NCI-H446 (cell line): ENCODE data around the gene NEK10.
"Not testable (repeated sequence)": the region's sequence is repeated elsewhere in the genome, so short reads cannot be mapped to it uniquely, and the experiment has no call there.

Experiments
- DNase-seq, 2 experiments: peaks; one replicate each; lab custom pipeline; 2025; lab: John Stamatoyannopoulos, UW

Gene NEK10

GRCh38 chr3:27315003-27315402, 54.2 kb downstream of the NEK10 start:
- no peak for DNase-seq

- DNase-seq, result peak; percentile 28 to 63
These were observed 57.0 kb downstream of the NEK10 start for GRCh38 chr3:27312044-27312668.

GRCh38 chr3:27311400-27311799, 57.8 kb downstream of the NEK10 start:
- no peak for DNase-seq

GRCh38 chr3:27310688-27311087, 58.5 kb downstream of the NEK10 start:
- no peak for DNase-seq

- no peak for DNase-seq
These were observed 61.6 kb downstream of the NEK10 start for GRCh38 chr3:27307566-27307965.

GRCh38 chr3:27302891-27303290, 66.3 kb downstream of the NEK10 start:
- no peak for DNase-seq

- not testable (repeated sequence) for DNase-seq
These were observed 70.2 kb downstream of the NEK10 start for GRCh38 chr3:27298981-27299380.

- no peak for DNase-seq
These were observed 75.2 kb downstream of the NEK10 start for GRCh38 chr3:27293939-27294338.

- DNase-seq, result no peak
These were observed 78.4 kb downstream of the NEK10 start for GRCh38 chr3:27290760-27291159.

GRCh38 chr3:27289769-27290413, 79.3 kb downstream of the NEK10 start:
- no peak for DNase-seq

GRCh38 chr3:27287052-27287451, 82.1 kb downstream of the NEK10 start:
- DNase-seq, result no peak

- DNase-seq, result not testable (repeated sequence)
These were observed 82.7 kb downstream of the NEK10 start for GRCh38 chr3:27286467-27286866.

GRCh38 chr3:27285668-27286067, 83.5 kb downstream of the NEK10 start:
- no peak for DNase-seq

- DNase-seq, result no peak
These were observed 87.5 kb downstream of the NEK10 start for GRCh38 chr3:27281671-27282150.

- DNase-seq, result peak in 1 of 2 experiments; percentile 2
These were observed 90.1 kb downstream of the NEK10 start for GRCh38 chr3:27279123-27279522.

GRCh38 chr3:27278383-27279055, 90.7 kb downstream of the NEK10 start:
- DNase-seq, result no peak

GRCh38 chr3:27275441-27275990, 93.7 kb downstream of the NEK10 start:
- no peak for DNase-seq

GRCh38 chr3:27271890-27272289, 97.3 kb downstream of the NEK10 start:
- no peak for DNase-seq

- no peak for DNase-seq
These were observed 114.3 kb downstream of the NEK10 start for GRCh38 chr3:27254896-27255295.

GRCh38 chr3:27253831-27254230, 115.4 kb downstream of the NEK10 start:
- peak; percentile 5 to 37 for DNase-seq

- DNase-seq, result no peak
These were observed 115.8 kb downstream of the NEK10 start for GRCh38 chr3:27253391-27253790.

- no peak for DNase-seq
These were observed 116.5 kb downstream of the NEK10 start for GRCh38 chr3:27252646-27253045.

- DNase-seq, result no peak
These were observed 124.8 kb downstream of the NEK10 start for GRCh38 chr3:27244374-27244773.
